MM.1S (cell line): Measurements from ENCODE around the gene CFAP61.

Source experiments
- CTCF ChIP-seq: fragments of 300-600 bp; sonication (generic); IDR thresholded peaks from 2 replicates; pipeline ENCODE4 v1.5.1; 2016; ENCODE audit warnings: antibody characterized with exemption, low read length, mixed read lengths
- EZH2 ChIP-seq: fragments of 300-600 bp; sonication (generic); optimal IDR thresholded peaks from 2 replicates; pipeline ENCODE3; 2017; ENCODE audit warnings: low read depth, mild to moderate bottlenecking, antibody characterized with exemption, low read length, mixed read lengths

- TF ChIP-seq CTCF (no peak), EZH2 (no peak)
These were observed 51.2 kb downstream of the CFAP61 start for GRCh38 chr20:20103486-20103885.
